ENCODE data around the gene MON1A. TPM values are rescaled to one million over a fixed set of nuclear protein-coding genes. Genes with fewer than 3 reads are reported as not detected.
A peak's percentile ranks its signal among the peaks of the same experiment; 100 is the strongest.

MON1A gene
- total and polyA plus RNA-seq, 7 experiments from 2014 or later = 4.6 to 24.5 (median 10.6) TPM

DNA sequence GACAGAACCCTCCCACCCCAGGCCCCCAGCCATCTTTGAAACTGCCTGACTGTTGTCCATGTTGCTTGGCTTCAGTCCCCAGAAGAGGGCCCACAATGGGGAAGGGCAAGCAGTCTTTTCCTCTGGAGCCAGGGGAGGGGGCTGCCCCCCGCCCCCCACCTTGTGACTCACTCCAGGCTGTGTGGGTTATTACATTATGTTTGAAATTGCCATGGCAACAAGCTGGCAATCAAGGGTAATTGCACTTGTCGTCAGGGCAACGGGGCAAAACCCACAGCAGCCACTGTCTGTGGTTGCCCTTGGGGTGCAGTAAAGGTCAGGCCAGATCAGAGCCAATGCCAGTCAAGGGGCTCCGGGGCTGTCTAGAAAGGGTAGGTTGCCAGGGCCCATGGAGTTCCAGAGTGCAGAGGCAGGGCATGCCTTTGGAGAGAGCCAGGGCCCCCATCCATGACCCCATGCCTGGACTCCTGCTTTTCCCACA, 56.8 kb downstream of the MON1A start:
- Mint-ChIP-seq H3K4me1 (peaks cover 0 to 7% (median 0%) of the 10 kb centered on the region in 7 donors), H3K27me3 (peaks cover 10 to 34% (median 19%) of the 10 kb centered on the region in 5 donors), H3K27ac (no peak overlapping the region), H3K36me3 (no peaks in the 10 kb centered on the region), H3K9me3 (no peaks in the 10 kb centered on the region), H3K4me3 (no peak overlapping the region)
- POLR2A ChIA-PET = interaction anchor here (1.3 kb wide), 1 partner anchor 9 kb away, joined by 4 read pairs; no protein-coding TSS in a partner anchor
- ATAC-seq = peak; percentile 50
- Histone ChIP-seq H3K27me3 (ENCODE audit: control insufficient read depth in 2 of 2, insufficient read depth in 2 of 2, low read length in 2 of 2) (peaks cover 10 to 15% of the 10 kb centered on the region in 2 donors), H3K27ac (ENCODE audit: low read depth, low read length) (no peak overlapping the region), H3K9me3 (ENCODE audit: control insufficient read depth in 2 of 3, low read length in 3 of 3) (no peaks in the 10 kb centered on the region), H3K4me3 (ENCODE audit: low read length) (no peak overlapping the region), H3K4me1 (ENCODE audit: control insufficient read depth in 2 of 2, insufficient read depth in 2 of 2, low read length in 2 of 2) (no peaks in the 10 kb centered on the region), H3K36me3 (ENCODE audit: control insufficient read depth in 2 of 3, insufficient read depth in 3 of 3, low read length in 3 of 3) (no peaks in the 10 kb centered on the region)
- no peak for DNase-seq
- CTCF ChIA-PET = no interaction called here
- intact Hi-C loops (cut with micrococcal nuclease) = no loop called here

DNA sequence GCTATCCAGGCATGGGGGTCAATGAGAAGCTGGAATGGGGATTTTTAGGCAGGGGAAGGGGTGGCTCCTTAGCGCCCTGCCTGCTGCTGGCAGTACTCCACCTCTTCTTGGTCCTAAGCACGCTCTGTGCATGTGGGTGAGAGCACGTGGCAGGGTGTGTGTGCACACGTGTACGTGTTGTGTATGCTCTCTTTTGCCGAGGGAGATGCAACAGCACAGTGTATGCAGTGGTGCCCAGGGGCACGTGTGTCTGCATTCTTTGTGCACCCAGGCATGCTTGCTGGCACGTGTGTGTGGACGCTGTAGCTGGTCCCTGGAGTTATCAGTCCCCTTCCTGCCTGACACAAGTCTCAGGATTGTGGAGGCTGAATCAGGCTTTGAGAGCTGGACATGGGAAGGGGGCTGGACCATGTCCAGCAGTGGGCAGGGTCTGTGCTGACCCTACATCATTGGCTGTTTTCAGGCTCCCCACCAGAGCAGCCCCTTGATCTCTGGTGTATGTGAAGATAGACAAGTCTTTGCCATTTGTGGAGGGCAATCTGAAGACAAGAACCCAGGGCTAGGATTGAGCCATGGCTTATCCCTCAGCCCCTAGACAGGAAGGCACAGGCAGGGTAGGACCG, 58.0 kb downstream of the MON1A start:
- POLR2A ChIA-PET = interaction anchor here (1.3 kb wide), 1 partner anchor 8 kb away, joined by 4 read pairs; no protein-coding TSS in a partner anchor
- Mint-ChIP-seq H3K27ac (no peak overlapping the region), H3K9me3 (no peaks in the 10 kb centered on the region), H3K4me3 (peak overlapping the region in 1 of 10 donors; percentile 13), H3K4me1 (peaks cover 0 to 10% (median 0%) of the 10 kb centered on the region in 7 donors), H3K27me3 (peaks cover 20 to 44% (median 31%) of the 10 kb centered on the region in 5 donors), H3K36me3 (no peaks in the 10 kb centered on the region)
- no peaks in the 10 kb centered on the region for H3K4me1 ChIP-seq (ENCODE audit: control insufficient read depth in 2 of 2, insufficient read depth in 2 of 2, low read length in 2 of 2)
- CTCF ChIA-PET = no interaction called here
- peaks cover 10 to 16% of the 10 kb centered on the region in 2 donors for H3K27me3 ChIP-seq (ENCODE audit: control insufficient read depth in 2 of 2, insufficient read depth in 2 of 2, low read length in 2 of 2)
- H3K27ac ChIP-seq (ENCODE audit: low read depth, low read length) = no peak overlapping the region
- H3K36me3 ChIP-seq (ENCODE audit: control insufficient read depth in 2 of 3, insufficient read depth in 3 of 3, low read length in 3 of 3) = no peaks in the 10 kb centered on the region
- no peak for DNase-seq
- no peak for ATAC-seq
- intact Hi-C loops (cut with micrococcal nuclease) = no loop called here
- H3K4me3 ChIP-seq (ENCODE audit: low read length) = no peak overlapping the region
- no peaks in the 10 kb centered on the region for H3K9me3 ChIP-seq (ENCODE audit: control insufficient read depth in 2 of 3, low read length in 3 of 3)

DNA sequence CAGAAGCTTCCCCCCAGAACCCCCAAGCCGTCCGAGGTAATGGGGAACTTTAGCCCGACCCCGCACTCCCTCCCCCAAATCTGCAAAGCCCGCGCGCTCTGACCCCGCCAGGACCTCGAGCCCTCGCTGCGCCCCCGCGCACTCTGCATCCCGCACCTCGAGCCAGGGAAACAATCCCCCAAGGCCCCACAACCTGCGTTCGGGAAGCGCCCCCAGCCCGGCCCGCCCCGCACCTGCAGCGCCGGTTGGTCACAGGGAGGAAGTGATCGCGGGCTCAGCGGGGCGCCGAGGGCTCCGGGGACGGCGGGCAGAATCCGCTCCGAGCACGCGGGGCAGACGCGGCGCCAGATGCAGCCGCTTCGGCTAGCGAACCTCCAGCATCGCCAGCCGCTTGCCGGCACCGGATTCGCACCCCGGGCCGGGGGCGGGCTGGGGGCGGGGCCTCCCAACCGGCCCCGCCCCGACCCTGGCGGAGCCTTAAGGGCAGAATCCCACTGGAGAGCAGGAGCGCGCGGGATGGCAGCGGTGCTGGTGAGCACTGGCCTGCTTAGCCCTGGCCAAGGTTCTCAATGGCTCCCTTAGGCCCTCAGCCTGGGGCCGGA, 60.0 kb downstream of the MON1A start, which contains the start of gene CAMKV:
TSS of gene CAMKV (minus strand) at position 382 of the 602 bp plus-strand sequence. CDS start 7,518 bp downstream, outside the sequence.
- H3K36me3 Mint-ChIP-seq = no peaks in the 10 kb centered on the region
- no peak within 1 kb of the TSS for H3K4me3 ChIP-seq (ENCODE audit: low read length)
- POLR2A ChIA-PET = interaction anchor here (0.7 to 0.8 kb wide), 2 partner anchors 12 to 766 kb away, joined by 3 read pairs; no protein-coding TSS in a partner anchor
- no peak within 1 kb of the TSS for H3K27ac ChIP-seq (ENCODE audit: low read depth, low read length)
- intact Hi-C loops (cut with micrococcal nuclease) = no loop called here
- ATAC-seq = peak; percentile 63
- no peaks in the 10 kb centered on the region for H3K36me3 ChIP-seq (ENCODE audit: control insufficient read depth in 2 of 3, insufficient read depth in 3 of 3, low read length in 3 of 3)
- H3K9me3 ChIP-seq (ENCODE audit: control insufficient read depth in 2 of 3, low read length in 3 of 3) = no peaks in the 10 kb centered on the region
- H3K4me1 ChIP-seq (ENCODE audit: control insufficient read depth in 2 of 2, insufficient read depth in 2 of 2, low read length in 2 of 2) = no peaks in the 10 kb centered on the region
- H3K9me3 Mint-ChIP-seq = no peaks in the 10 kb centered on the region
- peaks cover 22 to 58% (median 38%) of the 10 kb centered on the region in 5 donors for H3K27me3 Mint-ChIP-seq
- no peak within 1 kb of the TSS for H3K27ac Mint-ChIP-seq
- H3K4me1 Mint-ChIP-seq = peaks cover 0 to 7% (median 0%) of the 10 kb centered on the region in 7 donors
- DNase-seq = peak in 7 of 9 donors; percentile 15 to 45 (median 21)
- peaks cover 10 to 16% of the 10 kb centered on the region in 2 donors for H3K27me3 ChIP-seq (ENCODE audit: control insufficient read depth in 2 of 2, insufficient read depth in 2 of 2, low read length in 2 of 2)
- H3K4me3 Mint-ChIP-seq = peak within 1 kb of the TSS in 9 of 10 donors; percentile 18 to 65 (median 55)
- CTCF ChIA-PET = interaction anchor here (0.9 kb wide), 1 partner anchor 126 kb away, joined by 4 read pairs; no protein-coding TSS in a partner anchor

DNA sequence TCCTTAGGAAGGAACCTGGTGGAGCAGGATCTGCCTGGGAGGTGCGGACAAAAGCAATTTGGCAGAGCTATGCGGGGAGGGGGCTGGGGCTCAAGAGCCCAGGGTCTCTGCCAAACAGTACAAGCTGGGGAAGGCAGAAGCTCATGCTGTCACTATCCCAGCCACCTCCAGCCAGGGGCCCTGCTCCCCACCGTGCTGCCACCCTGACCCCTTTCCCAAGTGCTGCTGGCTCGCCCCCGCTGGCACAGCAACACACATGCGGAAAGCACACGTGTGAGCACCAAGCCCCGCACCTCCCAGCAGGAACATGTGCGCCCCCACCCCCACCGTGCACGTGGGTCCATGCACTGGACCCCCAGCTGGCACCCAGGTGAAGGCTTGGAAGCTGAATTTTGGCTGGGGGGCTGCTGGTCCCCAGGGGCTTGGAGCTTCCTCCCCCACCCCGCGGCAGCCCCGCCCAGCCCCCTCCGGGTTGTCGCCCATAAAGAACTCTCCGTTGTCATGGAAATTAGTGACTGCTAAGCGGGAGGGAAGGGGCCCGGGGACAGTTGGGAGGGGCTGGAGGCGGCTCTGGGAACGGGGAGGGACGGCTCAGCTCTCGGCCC, 60.6 kb downstream of the MON1A start:
- H3K27ac Mint-ChIP-seq = no peak overlapping the region
- DNase-seq (no peak), ATAC-seq (no peak)
- no peaks in the 10 kb centered on the region for H3K9me3 Mint-ChIP-seq
- H3K9me3 ChIP-seq (ENCODE audit: control insufficient read depth in 2 of 3, low read length in 3 of 3) = no peaks in the 10 kb centered on the region
- H3K4me1 ChIP-seq (ENCODE audit: control insufficient read depth in 2 of 2, insufficient read depth in 2 of 2, low read length in 2 of 2) = no peaks in the 10 kb centered on the region
- no peak overlapping the region for H3K4me3 ChIP-seq (ENCODE audit: low read length)
- H3K27me3 Mint-ChIP-seq = peaks cover 22 to 61% (median 38%) of the 10 kb centered on the region in 5 donors
- intact Hi-C loops (cut with micrococcal nuclease) = no loop called here
- ChIA-PET CTCF (interaction anchor here (0.5 kb wide), 1 partner anchor 52 kb away, joined by 3 read pairs; no protein-coding TSS in a partner anchor), POLR2A (interaction anchor here (1.0 kb wide), 1 partner anchor 15 kb away, joined by 3 read pairs; no protein-coding TSS in a partner anchor)
- peaks cover 10 to 16% of the 10 kb centered on the region in 2 donors for H3K27me3 ChIP-seq (ENCODE audit: control insufficient read depth in 2 of 2, insufficient read depth in 2 of 2, low read length in 2 of 2)
- peaks cover 0 to 7% (median 0%) of the 10 kb centered on the region in 7 donors for H3K4me1 Mint-ChIP-seq
- H3K36me3 ChIP-seq (ENCODE audit: control insufficient read depth in 2 of 3, insufficient read depth in 3 of 3, low read length in 3 of 3) = no peaks in the 10 kb centered on the region
- H3K27ac ChIP-seq (ENCODE audit: low read depth, low read length) = no peak overlapping the region
- peak overlapping the region in 7 of 10 donors; percentile 21 to 65 (median 54) for H3K4me3 Mint-ChIP-seq
- H3K36me3 Mint-ChIP-seq = no peaks in the 10 kb centered on the region

DNA sequence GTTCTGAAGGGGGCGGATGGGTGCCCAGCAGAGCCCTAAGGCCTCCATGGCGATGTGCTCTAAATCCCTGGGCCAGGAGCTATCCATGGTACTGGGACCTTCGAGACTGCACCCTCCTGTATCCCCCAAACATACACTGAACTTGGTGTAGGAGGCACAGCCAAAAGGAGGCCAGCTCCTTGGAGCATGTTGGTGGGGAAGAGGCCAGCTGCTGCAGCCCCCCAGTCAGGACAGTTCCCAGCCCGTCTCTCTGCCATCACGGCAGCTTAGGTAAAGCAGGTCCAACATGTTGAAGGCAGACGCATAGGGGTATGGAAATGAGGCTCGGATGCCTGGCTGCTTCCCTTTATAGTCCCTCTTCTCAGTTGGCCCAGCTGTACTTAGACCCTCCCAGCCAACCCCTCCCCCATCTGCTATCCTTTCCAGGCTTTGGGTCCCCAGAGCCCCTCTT, 61.7 kb downstream of the MON1A start:
- Mint-ChIP-seq H3K27me3 (peaks cover 27 to 66% (median 42%) of the 10 kb centered on the region in 5 donors), H3K4me1 (peaks cover 0 to 7% (median 0%) of the 10 kb centered on the region in 7 donors), H3K9me3 (no peaks in the 10 kb centered on the region), H3K4me3 (peak overlapping the region in 4 of 10 donors; percentile 30 to 65 (median 52)), H3K36me3 (no peaks in the 10 kb centered on the region), H3K27ac (peak overlapping the region in 1 of 9 donors; percentile 59)
- no peaks in the 10 kb centered on the region for H3K36me3 ChIP-seq (ENCODE audit: control insufficient read depth in 2 of 3, insufficient read depth in 3 of 3, low read length in 3 of 3)
- ATAC-seq = no peak
- H3K4me3 ChIP-seq (ENCODE audit: low read length) = no peak overlapping the region
- peak in 3 of 9 donors; percentile 15 to 37 (median 21) for DNase-seq
- H3K27me3 ChIP-seq (ENCODE audit: control insufficient read depth in 2 of 2, insufficient read depth in 2 of 2, low read length in 2 of 2) = peaks cover 10 to 16% of the 10 kb centered on the region in 2 donors
- no peaks in the 10 kb centered on the region for H3K4me1 ChIP-seq (ENCODE audit: control insufficient read depth in 2 of 2, insufficient read depth in 2 of 2, low read length in 2 of 2)
- CTCF ChIA-PET = interaction anchor here (0.5 kb wide), 1 partner anchor 29 kb away, joined by 4 read pairs; no protein-coding TSS in a partner anchor
- H3K27ac ChIP-seq (ENCODE audit: low read depth, low read length) = no peak overlapping the region
- intact Hi-C loops (cut with micrococcal nuclease) = no loop called here
- POLR2A ChIA-PET = interaction anchor here (1.0 kb wide), 1 partner anchor 14 kb away, joined by 3 read pairs; no protein-coding TSS in a partner anchor
- no peaks in the 10 kb centered on the region for H3K9me3 ChIP-seq (ENCODE audit: control insufficient read depth in 2 of 3, low read length in 3 of 3)

DNA sequence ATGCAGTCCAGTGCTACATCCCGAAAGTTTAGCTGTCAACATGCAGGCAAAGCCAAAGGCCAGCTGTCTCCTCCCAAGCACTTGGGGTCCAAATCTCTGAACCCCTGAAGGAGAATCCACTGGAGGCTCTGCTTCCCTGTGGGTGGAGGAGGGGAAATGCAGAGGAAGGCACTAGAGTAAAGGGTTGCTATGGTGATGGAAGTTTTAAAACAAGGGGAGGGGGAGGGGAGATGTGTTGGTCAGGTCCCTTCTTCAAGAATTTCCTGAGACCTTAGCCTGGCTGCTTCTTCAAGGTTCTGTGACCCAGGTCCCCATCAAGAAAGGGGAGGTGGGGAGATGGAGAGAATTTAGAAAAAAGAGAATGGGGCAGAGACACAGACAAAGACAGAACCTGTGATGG, 62.2 kb downstream of the MON1A start:
- POLR2A ChIA-PET = no interaction called here
- Histone ChIP-seq H3K27ac (ENCODE audit: low read depth, low read length) (no peak overlapping the region), H3K9me3 (ENCODE audit: control insufficient read depth in 2 of 3, low read length in 3 of 3) (no peaks in the 10 kb centered on the region), H3K4me3 (ENCODE audit: low read length) (no peak overlapping the region), H3K4me1 (ENCODE audit: control insufficient read depth in 2 of 2, insufficient read depth in 2 of 2, low read length in 2 of 2) (no peaks in the 10 kb centered on the region), H3K36me3 (ENCODE audit: control insufficient read depth in 2 of 3, insufficient read depth in 3 of 3, low read length in 3 of 3) (no peaks in the 10 kb centered on the region), H3K27me3 (ENCODE audit: control insufficient read depth in 2 of 2, insufficient read depth in 2 of 2, low read length in 2 of 2) (peaks cover 10 to 16% of the 10 kb centered on the region in 2 donors)
- peaks cover 0 to 6% (median 0%) of the 10 kb centered on the region in 7 donors for H3K4me1 Mint-ChIP-seq
- CTCF ChIA-PET = interaction anchor here (0.5 kb wide), 1 partner anchor 28 kb away, joined by 4 read pairs; no protein-coding TSS in a partner anchor
- DNase-seq = no peak
- no peak for ATAC-seq
- no peaks in the 10 kb centered on the region for H3K36me3 Mint-ChIP-seq
- H3K27me3 Mint-ChIP-seq = peaks cover 28 to 66% (median 44%) of the 10 kb centered on the region in 5 donors
- peak overlapping the region in 1 of 10 donors; percentile 65 for H3K4me3 Mint-ChIP-seq
- no peaks in the 10 kb centered on the region for H3K9me3 Mint-ChIP-seq
- no peak overlapping the region for H3K27ac Mint-ChIP-seq
- intact Hi-C loops (cut with micrococcal nuclease) = no loop called here

All from naive thymus-derived CD4-positive, alpha-beta T cell (primary cell).